SW480 (cell line): Measurements from ENCODE around the gene BCKDHA.
A peak's percentile ranks its signal among the peaks of the same experiment; 100 is the strongest.
"Not testable (repeated sequence)": the region's sequence is repeated elsewhere in the genome, so short reads cannot be mapped to it uniquely, and the experiment has no call there.

Source experiments
- DNase-seq: peaks from one replicate; pipeline ENCODE4 v3.0.0-alpha.2; 2016; ENCODE audit warnings: low spot score

BCKDHA gene

GRCh38 chr19:41405776-41406175 lies 8.2 kb downstream of the BCKDHA start:
- no peak for DNase-seq

- no peak for DNase-seq
These were observed 9.7 kb downstream of the BCKDHA start for GRCh38 chr19:41407271-41407670.

GRCh38 chr19:41408256-41408655 lies 10.6 kb downstream of the BCKDHA start:
- no peak for DNase-seq

- DNase-seq: not testable (repeated sequence)
These were observed 11.2 kb downstream of the BCKDHA start for GRCh38 chr19:41408846-41409245.

GRCh38 chr19:41409288-41409687 lies 11.7 kb downstream of the BCKDHA start:
- peak; percentile 87 for DNase-seq

GRCh38 chr19:41410336-41411054 lies 12.9 kb downstream of the BCKDHA start:
- DNase-seq: no peak

- no peak for DNase-seq
These were observed 13.7 kb downstream of the BCKDHA start for GRCh38 chr19:41411100-41411967.

- no peak for DNase-seq
These were observed 14.3 kb downstream of the BCKDHA start for GRCh38 chr19:41411968-41412265.

- no peak for DNase-seq
These were observed 15.3 kb downstream of the BCKDHA start for GRCh38 chr19:41412953-41413352.

GRCh38 chr19:41413947-41414346 lies 16.3 kb downstream of the BCKDHA start:
- DNase-seq: no peak

GRCh38 chr19:41414461-41414860 lies 16.8 kb downstream of the BCKDHA start:
- no peak for DNase-seq

GRCh38 chr19:41415154-41415571 lies 17.5 kb downstream of the BCKDHA start:
- no peak for DNase-seq

- DNase-seq: no peak
These were observed 18.6 kb downstream of the BCKDHA start for GRCh38 chr19:41416194-41416674.

- DNase-seq: no peak
These were observed 22.7 kb downstream of the BCKDHA start for GRCh38 chr19:41420101-41420880.

GRCh38 chr19:41421314-41421713 lies 23.7 kb downstream of the BCKDHA start:
- DNase-seq: no peak

- DNase-seq: no peak
These were observed 24.4 kb downstream of the BCKDHA start for GRCh38 chr19:41421973-41422372.

GRCh38 chr19:41422456-41422855 lies 24.8 kb downstream of the BCKDHA start:
- no peak for DNase-seq

GRCh38 chr19:41422955-41423354 lies 25.3 kb downstream of the BCKDHA start:
- no peak for DNase-seq

- DNase-seq: no peak
These were observed 26.9 kb downstream of the BCKDHA start for GRCh38 chr19:41424335-41425173.

- DNase-seq: no peak
These were observed 27.8 kb downstream of the BCKDHA start for GRCh38 chr19:41425174-41426115.
